ENCODE data around the gene SHROOM2.
A peak's percentile ranks its signal among the peaks of the same experiment; 100 is the strongest.

The SHROOM2 gene

GRCh38 chrX:9887659-9888297 lies 101.5 kb downstream of the SHROOM2 start:
- Histone ChIP-seq H3K27ac (replicated peaks) (no peak overlapping the region), H3K27me3 (ENCODE audit: insufficient read depth, poor library complexity, severe bottlenecking) (no peaks in the 10 kb centered on the region), H3K4me3 (replicated peaks; ENCODE audit: insufficient read depth, low read length) (no peak overlapping the region)
- TF ChIP-seq CTCF (IDR thresholded peaks at IDR 0.05; ENCODE audit: insufficient read depth, low read length) (no peak), REST (IDR thresholded peaks at IDR 0.05; ENCODE audit: insufficient replicate concordance, low read depth) (no peak), GABPA (IDR thresholded peaks at IDR 0.05; ENCODE audit: low read depth) (no peak), SPI1 (IDR thresholded peaks at IDR 0.05; ENCODE audit: borderline replicate concordance, low read depth) (no peak), POLR2AphosphoS5 (IDR thresholded peaks at IDR 0.05; ENCODE audit: low read depth) (no peak)
- no peak for DNase-seq (ENCODE audit: low read depth in 1 of 2, low spot score in 1 of 2)

GRCh38 chrX:9888953-9889470 lies 102.8 kb downstream of the SHROOM2 start:
- Histone ChIP-seq H3K27ac (replicated peaks) (no peak overlapping the region), H3K27me3 (ENCODE audit: insufficient read depth, poor library complexity, severe bottlenecking) (no peaks in the 10 kb centered on the region), H3K4me3 (replicated peaks; ENCODE audit: insufficient read depth, low read length) (no peak overlapping the region)
- DNase-seq (ENCODE audit: low read depth in 1 of 2, low spot score in 1 of 2): no peak
- peak; percentile 72 for TF ChIP-seq REST (IDR thresholded peaks at IDR 0.05; ENCODE audit: insufficient replicate concordance, low read depth)
- no peak for TF ChIP-seq CTCF (IDR thresholded peaks at IDR 0.05; ENCODE audit: insufficient read depth, low read length)
- no peak for TF ChIP-seq POLR2AphosphoS5 (IDR thresholded peaks at IDR 0.05; ENCODE audit: low read depth)
- TF ChIP-seq SPI1 (IDR thresholded peaks at IDR 0.05; ENCODE audit: borderline replicate concordance, low read depth): no peak

- Histone ChIP-seq H3K4me3 (replicated peaks; ENCODE audit: insufficient read depth, low read length) (no peak overlapping the region), H3K27me3 (ENCODE audit: insufficient read depth, poor library complexity, severe bottlenecking) (no peaks in the 10 kb centered on the region), H3K27ac (replicated peaks) (no peak overlapping the region)
- no peak for TF ChIP-seq SPI1 (IDR thresholded peaks at IDR 0.05; ENCODE audit: borderline replicate concordance, low read depth)
- TF ChIP-seq CTCF (IDR thresholded peaks at IDR 0.05; ENCODE audit: insufficient read depth, low read length): no peak
- no peak for DNase-seq (ENCODE audit: low read depth in 1 of 2, low spot score in 1 of 2)
Measured at GRCh38 chrX:9890681-9891091, 104.5 kb downstream of the SHROOM2 start.

Measured in HL-60 (cell line).